Activated CD4-positive, alpha-beta T cell treated with anti-CD3 and anti-CD28 coated beads, Interleukin-2, amount 50 U/mL, for 16 hours (primary cell): ENCODE measurements around the gene COX7A1.

Experiments used
- DNase-seq: peaks from one replicate; pipeline ENCODE4 v3.0.0-alpha.2; 2020

The COX7A1 gene

GRCh38 chr19:36111200-36111539 lies 41.1 kb downstream of the COX7A1 start:
- no peak for DNase-seq

GRCh38 chr19:36110487-36111199 lies 41.6 kb downstream of the COX7A1 start, which contains the start of gene OVOL3:
OVOL3 (plus strand) TSS chr19:36111143; CDS start chr19:36111203, 60 bp downstream.
- no peak for DNase-seq

- DNase-seq, result no peak
Observed at GRCh38 chr19:36108684-36109083, 43.6 kb downstream of the COX7A1 start.

- no peak for DNase-seq
Observed at GRCh38 chr19:36106991-36107390, 45.3 kb downstream of the COX7A1 start.

- no peak for DNase-seq
Observed at GRCh38 chr19:36106441-36106840, 45.8 kb downstream of the COX7A1 start.

GRCh38 chr19:36103842-36104552 lies 48.2 kb downstream of the COX7A1 start:
- no peak for DNase-seq

- no peak for DNase-seq
Observed at GRCh38 chr19:36103040-36103626, 49.1 kb downstream of the COX7A1 start.

GRCh38 chr19:36101550-36102327 lies 50.5 kb downstream of the COX7A1 start:
- no peak for DNase-seq
